GM21737 (cell line): ENCODE measurements around the gene ERC2.

Source experiments
- ATAC-seq: cut with Tn5 transposase; IDR thresholded peaks from one replicate; pipeline ENCODE4 v1.9.1; 2021; ENCODE audit warnings: mild to moderate bottlenecking, moderate library complexity; ENCODE audit not compliant: unreplicated experiment

The ERC2 gene

DNA sequence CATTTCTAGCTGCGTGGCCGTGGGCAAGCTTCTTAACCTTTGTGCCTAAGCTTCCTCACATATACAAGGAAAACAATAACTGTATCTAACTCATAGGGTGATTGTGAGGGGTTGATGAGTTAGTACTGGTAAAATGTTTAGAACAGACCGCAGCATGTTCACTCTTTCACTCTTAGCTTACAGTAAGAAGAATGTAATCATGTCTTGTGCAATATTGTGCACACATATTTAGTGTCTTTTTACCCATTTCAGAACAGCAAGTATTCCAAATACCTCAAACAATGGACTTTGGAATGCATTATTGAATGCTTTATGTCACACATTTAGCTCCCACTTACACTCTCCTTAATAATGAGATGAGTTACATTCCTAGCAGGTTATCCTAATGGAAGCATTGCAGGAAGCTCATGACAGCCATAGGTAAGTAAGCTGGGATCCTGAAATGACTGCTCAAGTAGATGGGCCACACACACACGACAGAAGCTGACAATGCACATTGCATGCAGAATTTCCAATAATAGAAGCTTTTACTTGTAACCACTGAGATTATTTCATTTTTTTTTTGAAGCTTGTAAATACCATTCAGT is 512.3 kb downstream of the ERC2 start:
- no peak for ATAC-seq

DNA sequence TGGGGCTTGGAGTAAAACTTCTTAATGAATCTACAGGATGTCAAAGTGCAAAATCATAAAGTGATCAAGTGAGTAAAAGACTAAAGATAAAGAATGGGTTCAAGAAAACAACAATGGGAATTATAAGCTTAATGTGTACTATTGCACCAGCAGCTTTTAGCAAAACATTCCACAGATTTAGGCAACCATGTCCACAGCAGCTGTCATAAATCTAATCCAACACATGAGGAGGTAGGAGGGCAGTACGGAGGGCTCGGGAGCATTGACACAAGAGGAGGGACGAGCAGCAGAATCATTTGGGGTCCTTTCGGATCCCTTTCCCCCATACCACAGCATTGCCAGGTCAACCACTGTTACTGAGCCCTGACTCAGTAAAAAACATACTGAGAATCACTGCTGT is 516.9 kb downstream of the ERC2 start:
- no peak for ATAC-seq

DNA sequence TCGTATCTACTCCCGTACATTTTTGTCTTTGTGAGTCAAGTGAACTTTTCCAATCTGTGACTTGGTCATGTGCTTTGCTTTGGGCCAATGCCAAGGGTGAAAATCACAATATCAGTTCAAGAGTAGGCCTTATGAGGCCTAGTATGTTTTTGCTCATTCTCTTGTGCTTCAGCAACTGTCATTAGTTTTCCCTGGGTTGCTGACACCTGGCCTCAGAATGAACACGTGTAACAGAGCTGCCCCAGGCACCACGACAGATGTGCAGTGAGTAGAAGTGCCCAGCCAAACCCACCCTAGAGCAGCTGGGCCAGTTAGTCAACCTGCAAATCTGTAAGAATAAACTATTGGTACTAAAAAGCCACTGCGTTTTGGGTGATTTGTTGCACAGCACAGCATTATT is 520.9 kb downstream of the ERC2 start:
- no peak for ATAC-seq

DNA sequence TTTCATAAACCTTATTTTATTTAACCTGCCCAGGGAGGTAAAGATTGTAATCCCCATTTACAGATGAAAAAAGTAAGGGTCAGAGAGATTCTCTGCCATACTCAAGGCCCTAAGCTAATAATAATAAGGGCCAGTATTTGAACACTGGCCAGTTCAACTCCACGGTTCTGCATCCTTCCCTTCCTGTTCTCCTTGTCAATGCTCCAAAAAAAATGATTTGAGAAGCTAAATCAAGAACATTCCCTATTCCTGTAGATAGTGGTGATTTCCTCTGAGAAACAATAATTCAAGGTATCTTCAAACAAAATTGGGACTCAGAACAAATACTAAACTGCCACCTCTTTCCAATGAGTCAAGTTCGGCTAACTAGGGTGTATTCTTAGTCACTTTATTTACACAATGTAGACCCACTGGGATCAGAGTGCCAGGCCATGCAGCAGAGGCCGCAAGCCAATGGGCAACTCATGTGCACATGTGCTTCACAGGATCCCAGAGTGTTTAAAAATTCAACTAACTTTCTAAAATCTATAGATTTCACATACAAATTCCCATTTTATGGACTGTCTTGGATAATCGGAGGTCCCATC is 521.6 kb downstream of the ERC2 start:
- ATAC-seq = no peak

DNA sequence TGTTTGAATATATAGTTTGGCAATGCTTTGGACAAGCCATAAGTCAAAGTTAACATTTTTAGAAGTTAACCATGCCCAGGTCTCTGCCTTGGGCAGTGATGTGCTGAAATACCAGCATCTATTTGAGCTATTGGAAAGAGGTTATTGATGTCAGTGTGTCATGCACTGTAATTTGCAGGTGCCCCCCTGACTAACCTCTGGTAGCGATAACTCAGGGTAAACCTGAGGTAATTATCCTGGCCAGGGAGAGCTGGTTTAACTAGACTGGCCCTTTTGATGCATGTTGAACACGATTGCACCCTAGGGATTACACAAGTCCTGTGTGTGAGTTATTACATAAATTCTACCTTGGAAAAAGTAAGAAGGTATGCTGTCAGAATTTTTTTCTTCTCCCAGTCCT is 525.4 kb downstream of the ERC2 start:
- ATAC-seq = no peak

DNA sequence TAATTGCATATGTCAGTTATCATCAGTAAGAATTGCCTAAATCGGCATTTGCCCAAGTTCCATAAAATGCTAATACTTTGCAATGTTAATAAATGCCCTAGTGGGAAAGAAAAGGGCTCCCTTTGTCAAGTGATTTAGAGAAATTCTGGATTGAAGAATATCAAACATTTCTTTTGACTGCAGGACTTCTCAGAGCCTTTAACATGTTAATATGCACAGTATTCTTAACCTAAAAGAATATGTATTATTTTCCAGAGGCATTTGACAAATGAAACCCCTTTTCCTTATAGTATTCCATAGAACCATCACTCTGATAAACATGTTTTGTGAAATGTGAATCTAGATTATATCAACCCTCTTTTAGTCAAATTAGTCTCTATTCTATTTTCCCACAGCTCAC is 529.0 kb downstream of the ERC2 start:
- ATAC-seq = no peak

DNA sequence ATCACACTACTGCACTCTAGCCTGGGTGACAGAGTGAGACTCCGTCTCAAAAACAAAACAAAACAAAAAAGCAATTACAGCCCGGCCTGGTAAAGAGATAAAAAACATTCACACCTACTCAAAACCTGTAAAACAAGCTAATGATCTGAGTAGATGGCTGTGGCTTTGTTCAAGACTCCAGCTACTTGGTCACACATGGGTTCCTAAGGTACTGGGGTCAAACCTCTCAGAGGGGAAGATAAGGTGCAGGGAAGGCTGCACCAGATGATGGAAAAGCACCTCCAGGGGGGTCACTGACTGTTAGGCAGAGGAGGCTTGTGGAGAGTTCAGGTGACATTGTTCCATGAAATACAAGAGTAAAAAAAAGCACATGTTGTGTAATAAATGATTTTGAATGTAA is 531.0 kb downstream of the ERC2 start:
- ATAC-seq = no peak

DNA sequence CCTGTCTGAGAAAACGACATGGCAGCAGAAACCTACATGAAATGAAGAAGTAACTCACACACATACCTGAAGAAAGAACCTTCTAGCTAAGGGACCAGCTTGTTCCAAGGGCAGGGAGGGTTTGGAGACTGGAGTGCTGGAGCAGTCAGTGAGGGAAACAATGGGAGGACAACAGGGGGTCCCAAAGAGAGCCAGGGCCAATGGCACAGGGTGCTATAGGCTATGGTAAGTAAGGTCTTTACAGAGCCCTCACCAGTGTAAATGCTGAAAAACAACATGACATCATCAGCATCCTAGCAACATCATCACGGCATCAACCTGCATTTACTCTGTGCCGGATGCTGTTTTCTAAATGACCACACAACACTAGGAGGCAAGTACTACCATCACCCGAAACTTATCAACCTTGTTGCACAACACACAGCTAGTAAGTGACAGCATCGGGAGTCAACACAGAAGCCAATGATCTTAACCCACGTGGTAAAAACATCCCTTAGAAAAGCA is 531.7 kb downstream of the ERC2 start:
- no peak for ATAC-seq

DNA sequence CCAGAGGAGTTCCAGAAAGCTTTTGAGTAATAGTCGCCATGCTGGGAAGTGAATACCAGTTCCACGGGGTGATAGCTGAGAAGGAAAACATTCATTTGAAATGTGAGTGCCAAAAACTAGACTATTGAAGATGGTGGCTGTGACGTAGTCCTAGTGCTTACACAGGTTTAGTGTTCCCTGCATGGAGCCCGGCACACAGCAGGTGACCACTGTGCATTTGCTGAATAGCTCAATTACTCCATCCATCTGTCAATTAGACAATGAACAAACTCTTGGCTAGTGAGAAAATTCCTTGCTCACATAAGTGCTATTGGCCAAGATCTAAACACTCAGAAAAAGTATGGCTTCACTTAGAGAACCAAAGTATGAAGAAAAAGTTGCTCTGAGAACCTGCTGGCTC is 533.0 kb downstream of the ERC2 start:
- no peak for ATAC-seq

DNA sequence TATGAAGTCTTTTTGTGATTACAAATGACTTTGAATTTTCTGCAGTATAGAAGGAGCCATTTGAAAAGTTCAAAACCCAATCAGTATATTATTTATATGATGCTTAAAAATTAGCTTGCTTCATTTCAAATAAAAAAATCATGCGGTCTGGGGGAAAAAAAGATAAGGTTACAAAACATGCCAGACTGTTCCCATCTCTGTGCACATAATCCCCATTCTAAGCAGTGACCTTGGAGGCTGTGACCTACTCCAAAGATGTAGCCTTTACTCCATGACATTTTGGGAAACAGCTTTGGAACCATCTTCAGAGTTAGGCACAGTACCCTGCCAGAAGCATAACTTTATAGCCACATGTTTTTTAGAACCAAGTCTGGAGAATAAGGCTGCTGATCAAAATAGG is 533.5 kb downstream of the ERC2 start:
- no peak for ATAC-seq

DNA sequence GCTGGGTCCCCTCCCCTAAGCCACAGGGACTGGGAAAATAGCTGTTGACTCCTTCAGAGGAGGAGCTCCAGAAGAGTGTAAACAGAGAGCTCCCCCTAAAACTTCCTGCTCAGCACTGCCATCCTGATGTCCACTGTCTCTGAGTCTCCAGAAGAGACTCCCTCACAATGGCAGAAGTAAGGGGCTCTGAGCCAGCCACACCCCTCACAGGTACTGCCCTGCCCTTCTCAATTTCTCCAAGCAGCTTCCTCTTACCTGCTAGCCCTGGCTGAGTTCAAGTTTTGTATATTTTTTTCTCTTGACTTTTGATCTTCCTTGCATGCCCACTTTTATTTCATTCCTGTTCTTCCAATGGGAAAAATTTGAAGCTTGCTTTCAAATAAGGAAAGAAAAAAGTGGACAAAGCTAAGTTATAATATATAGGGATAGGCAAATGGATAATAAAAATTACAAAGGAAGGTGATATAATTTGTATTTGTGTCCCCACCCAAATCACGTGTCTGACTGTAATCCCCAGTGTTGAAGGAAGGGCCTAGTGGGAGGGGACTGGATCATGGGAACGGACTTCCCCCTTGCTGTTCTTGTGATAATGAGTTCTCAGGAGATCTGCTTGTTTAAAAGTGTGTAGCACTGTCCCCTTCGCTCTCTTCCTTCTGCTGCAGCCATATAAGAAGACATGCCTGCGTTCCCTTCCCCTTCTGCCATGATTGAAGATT is 539.0 kb downstream of the ERC2 start:
- ATAC-seq = no peak

DNA sequence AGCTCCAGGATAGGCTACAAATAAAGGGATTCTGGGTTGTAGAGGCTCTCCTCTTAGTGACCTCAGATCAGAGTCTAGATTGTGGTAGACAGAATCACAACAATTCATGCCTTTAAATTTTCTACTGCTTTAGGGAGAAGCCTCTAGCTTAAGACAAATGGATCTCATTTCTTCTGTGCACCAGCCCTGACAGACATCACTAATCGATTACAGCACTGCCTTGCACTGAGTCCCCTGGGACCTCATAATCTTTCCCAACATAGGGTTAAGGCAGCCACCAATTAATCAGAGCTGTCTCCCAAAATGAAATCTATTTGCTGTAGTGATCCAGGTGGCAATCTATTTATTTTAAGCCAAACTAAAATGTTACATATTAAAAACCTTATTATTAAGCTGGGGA is 544.6 kb downstream of the ERC2 start:
- no peak for ATAC-seq

DNA sequence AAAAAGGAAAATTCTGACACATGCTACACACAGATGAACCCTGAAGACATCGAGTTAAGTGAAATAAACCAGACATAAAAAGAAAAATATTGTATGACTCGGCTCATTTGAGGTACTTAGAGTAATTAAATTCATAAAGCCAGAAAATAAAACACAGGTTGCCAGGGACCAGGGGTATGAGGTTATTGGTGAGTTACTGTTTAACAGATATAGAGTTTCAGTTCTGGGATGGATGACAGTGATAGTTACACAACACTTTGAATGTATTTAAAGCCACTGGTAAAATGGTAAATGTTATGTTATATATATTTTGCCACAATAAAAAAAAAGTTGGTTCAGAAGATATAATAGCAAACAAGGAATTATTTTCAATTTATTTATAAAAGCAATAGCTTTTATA is 545.1 kb downstream of the ERC2 start:
- ATAC-seq = no peak

DNA sequence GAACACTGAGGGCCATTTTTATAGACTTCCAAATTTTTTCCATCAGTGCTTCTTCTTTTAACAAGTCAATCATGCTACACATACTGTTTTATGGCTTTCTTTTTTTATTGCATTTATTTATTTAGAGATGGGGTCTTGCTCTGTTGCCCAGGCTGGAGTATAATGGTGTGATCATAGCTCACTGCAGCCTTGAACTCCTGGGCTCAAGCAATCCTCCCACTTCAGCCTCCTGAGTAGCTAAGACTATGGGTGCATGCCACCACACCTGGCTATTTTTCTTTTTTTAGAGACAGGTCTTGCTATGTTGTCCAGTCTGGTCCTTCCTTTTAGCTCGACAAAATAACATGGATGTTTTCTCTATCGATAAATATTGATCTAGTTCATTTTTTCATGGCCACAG is 555.4 kb downstream of the ERC2 start:
- no peak for ATAC-seq

DNA sequence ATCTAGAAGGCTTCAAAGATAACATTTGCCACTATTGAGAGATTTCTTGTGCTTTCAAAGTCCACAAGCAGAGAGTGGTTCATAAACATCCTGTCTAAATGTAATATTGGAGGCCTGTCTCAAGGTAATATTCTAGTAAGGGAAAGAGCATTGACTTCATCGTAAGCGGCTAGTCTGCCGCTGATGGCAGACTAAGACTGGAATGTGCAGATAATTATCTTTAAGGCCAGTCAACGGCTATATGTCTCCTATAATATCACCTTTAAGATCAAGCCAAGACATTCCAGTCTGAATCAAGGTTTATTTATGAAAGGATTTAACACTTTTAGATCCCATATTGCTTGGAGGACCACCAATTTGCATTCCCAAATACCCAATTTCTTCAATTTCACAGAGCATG is 557.0 kb downstream of the ERC2 start:
- no peak for ATAC-seq

DNA sequence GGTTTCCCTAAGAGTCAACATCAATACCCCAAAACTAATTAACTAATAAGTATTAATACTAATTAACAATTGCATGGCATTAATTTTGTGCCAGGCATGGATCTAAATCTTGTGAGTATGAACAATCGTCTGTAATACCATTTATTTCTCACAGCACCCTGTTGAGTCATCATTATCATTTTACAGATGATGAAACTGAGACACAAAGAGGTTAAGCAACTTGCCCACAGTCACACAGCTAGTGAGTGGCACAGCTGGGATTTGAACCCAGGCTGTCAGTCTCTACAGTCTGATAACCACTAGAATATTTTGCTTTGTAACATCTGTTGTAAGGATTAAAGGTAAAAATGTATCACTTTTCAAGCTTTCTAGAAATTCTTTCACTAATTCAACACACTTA is 557.7 kb downstream of the ERC2 start:
- ATAC-seq = no peak

DNA sequence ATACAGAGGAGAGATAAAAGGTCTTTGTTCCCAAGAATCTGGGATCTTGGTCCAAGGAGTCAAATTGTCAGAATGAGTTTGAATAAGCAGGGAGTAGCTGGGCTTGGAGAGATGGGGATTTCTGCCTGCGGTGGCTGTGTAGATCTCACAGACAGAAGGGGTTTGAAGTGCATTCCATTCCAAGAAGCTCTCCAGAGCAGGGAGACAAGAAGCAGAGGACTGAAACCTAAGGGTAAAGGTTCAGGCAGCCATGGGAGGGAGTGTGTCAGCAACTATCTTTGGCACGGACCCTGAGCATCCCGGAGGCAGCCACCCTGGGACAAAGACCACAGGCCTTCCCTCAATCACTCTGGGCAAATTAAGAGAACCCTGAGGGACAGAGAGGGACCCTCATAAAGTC is 558.9 kb downstream of the ERC2 start:
- ATAC-seq = no peak

DNA sequence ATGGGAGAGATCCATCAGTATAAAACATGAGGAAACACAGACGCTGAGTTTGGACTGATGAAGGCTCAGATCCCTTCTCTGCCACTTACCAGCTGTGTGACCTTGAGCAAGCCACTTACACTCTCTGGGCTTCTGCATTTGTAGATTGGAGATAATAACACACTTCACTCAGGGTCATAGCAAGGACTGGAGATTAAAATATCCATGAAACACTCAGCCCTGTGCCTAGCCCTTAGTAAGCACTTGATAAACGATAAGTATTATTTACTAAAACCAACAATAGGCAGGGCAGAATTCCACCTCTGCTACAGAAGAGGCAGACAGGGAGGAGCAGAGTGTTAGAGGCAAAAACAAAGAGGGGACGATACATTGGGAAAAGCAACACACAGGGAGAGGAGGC is 560.7 kb downstream of the ERC2 start:
- ATAC-seq = no peak

DNA sequence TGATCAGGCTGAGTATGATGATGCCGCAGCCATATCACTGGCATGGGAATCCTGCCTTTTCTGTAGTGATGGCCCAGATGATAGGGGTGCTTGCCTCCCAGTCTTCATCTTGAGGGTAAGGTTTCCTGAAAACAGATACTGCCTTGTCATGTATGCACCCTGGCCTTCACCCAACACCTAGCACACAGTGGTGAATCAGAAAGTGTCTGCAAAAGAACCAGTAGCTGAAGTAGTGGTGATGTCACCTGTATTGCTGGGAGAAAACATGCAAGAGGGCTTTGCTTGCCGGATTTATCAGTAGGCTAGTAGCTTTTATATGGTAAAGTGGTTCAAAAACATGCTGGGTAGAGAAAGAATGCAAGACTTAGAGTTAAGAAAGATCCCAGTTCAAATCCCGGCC is 561.4 kb downstream of the ERC2 start:
- ATAC-seq = no peak

DNA sequence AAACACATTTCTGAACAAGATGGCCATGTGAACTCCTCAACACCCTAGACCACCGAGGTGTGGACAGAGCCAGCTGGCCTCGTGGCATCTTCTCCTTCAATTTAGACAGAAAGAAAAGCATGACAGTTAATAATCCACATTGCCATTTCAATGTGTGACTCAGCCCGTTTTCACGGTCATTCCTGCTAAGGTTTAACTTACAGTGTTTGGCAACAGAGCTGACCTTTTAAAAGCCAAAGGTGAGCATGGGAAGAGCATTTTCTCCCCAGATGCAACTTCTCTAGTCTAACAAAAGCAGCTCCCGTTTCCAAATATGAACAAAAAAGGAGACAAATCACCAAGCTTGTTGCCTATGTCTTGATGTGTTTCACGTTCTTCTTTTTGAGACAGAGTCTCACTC is 563.6 kb downstream of the ERC2 start:
- ATAC-seq = no peak

DNA sequence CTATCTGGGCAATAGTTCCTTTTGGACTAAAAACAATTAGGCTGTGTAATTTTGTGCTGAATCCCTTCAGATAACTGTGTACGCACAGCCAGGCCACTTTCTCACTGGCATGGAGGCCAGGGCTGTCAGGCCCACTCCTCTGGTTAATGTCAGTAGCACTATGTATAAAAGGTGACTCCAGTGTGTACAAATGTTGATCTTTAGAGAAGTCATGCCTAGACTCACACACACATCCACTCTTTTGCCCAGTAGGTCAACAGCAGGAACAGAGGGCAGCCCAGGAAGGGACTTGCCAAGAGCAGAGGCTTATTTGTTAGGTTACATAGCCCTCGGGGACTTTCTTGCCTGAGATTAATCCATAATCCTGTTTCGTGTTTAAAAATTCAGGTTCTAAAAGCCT is 564.6 kb downstream of the ERC2 start:
- no peak for ATAC-seq

DNA sequence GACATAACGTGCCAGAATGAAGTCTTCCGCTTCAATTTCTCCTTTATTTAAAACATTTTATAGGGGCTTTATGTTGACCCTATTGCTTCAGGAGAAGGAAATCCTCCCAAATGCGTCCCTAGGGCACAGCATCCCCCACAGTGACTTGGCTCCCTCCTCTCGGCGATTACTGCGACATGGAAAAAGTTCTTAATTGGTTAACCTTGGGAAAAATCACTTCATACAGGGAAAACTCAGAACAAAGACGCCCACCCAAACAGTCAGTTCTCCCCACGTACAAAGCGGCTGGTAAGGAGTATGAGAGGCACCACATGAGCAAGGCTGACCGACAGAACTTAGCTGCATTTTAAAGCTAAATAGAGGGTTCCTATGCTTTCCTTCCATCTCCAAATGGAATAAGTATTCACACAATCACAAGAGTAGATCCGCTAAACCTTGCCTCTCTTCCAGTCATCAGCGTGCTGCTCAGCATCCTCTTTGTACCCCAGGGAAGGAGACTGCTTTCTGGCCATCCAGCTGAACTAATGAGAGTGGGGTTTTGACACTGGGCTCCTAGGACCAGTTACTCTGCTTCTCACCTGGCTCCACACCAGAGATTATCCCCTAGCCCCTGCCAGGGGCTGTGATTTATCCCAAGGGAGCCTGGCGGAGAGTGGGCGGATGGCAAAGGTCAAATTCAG is 565.9 kb downstream of the ERC2 start:
- no peak for ATAC-seq
